Retina (tissue), 1 donor: ENCODE data around the gene RCAN1.

ENCODE experiments used
- DNase-seq: peaks from one replicate; pipeline ENCODE4 v3.0.0-alpha.2; 2016

RCAN1 gene

GRCh38 chr21:34614628-34615486, at the start of gene RCAN1:
Gene RCAN1, minus strand, starts transcription at chr21:34615113. Its CDS starts 102 bp downstream, at chr21:34615011.
- peak; percentile 96 for DNase-seq

GRCh38 chr21:34661848-34662247, 46.9 kb upstream of the RCAN1 start:
- no peak for DNase-seq

GRCh38 chr21:34653522-34653921, 38.6 kb upstream of the RCAN1 start:
- DNase-seq: no peak

- DNase-seq: no peak
Observed at GRCh38 chr21:34651642-34652041, 36.7 kb upstream of the RCAN1 start.

- no peak for DNase-seq
Observed at GRCh38 chr21:34650861-34651431, 36.0 kb upstream of the RCAN1 start.

- DNase-seq: no peak
Observed at GRCh38 chr21:34649400-34649799, 34.5 kb upstream of the RCAN1 start.

- no peak for DNase-seq
Observed at GRCh38 chr21:34648739-34649297, 33.9 kb upstream of the RCAN1 start.

- DNase-seq: no peak
Observed at GRCh38 chr21:34647555-34647954, 32.6 kb upstream of the RCAN1 start.

GRCh38 chr21:34644825-34645224, 29.9 kb upstream of the RCAN1 start:
- no peak for DNase-seq

GRCh38 chr21:34642211-34643075, 27.5 kb upstream of the RCAN1 start:
- DNase-seq: no peak

- no peak for DNase-seq
Observed at GRCh38 chr21:34640858-34641257, 25.9 kb upstream of the RCAN1 start.

GRCh38 chr21:34639882-34640788, 25.2 kb upstream of the RCAN1 start:
- DNase-seq: no peak

GRCh38 chr21:34639250-34639649, 24.3 kb upstream of the RCAN1 start:
- DNase-seq: no peak

- no peak for DNase-seq
Observed at GRCh38 chr21:34636961-34637360, 22.0 kb upstream of the RCAN1 start.

GRCh38 chr21:34635307-34635706, 20.4 kb upstream of the RCAN1 start:
- no peak for DNase-seq

GRCh38 chr21:34632498-34632897, 17.6 kb upstream of the RCAN1 start:
- DNase-seq: no peak

- peak; percentile 69 for DNase-seq
Observed at GRCh38 chr21:34630536-34631143, 15.7 kb upstream of the RCAN1 start.

GRCh38 chr21:34626131-34626530, 11.2 kb upstream of the RCAN1 start:
- no peak for DNase-seq

GRCh38 chr21:34625030-34625593, 10.2 kb upstream of the RCAN1 start:
- DNase-seq: no peak

GRCh38 chr21:34623516-34623915, 8.6 kb upstream of the RCAN1 start:
- DNase-seq: no peak
